Left renal cortex interstitium (tissue), 4 donors: ENCODE data around the gene NSUN6. TPM values are rescaled to one million over a fixed set of nuclear protein-coding genes. Genes with fewer than 3 reads are reported as not detected.

Source experiments
- DNase-seq, 4 donors: peaks; one replicate each; pipeline ENCODE4 v3.0.0-alpha.2; 2013; ENCODE audit warnings: low read depth in 4 of 4, low spot score in 2 of 4, missing footprints in 1 of 4
- polyA plus RNA-seq, 4 donors: library from polyadenylated mRNA; unstranded; fragments of 120-200 nt; gene quantifications; one replicate each; pipeline ENCODE4 v1.2.1, GENCODE V29; 2013; ENCODE audit not compliant: insufficient read length in 4 of 4

Gene NSUN6
- polyA plus RNA-seq, 4 donors, result 16.9 to 41.6 (median 29.6) TPM

- no peak for DNase-seq
Measured at GRCh38 chr10:18565006-18565405, 86.4 kb downstream of the NSUN6 start.

- no peak for DNase-seq
Measured at GRCh38 chr10:18563003-18563726, 88.2 kb downstream of the NSUN6 start.

DNA sequence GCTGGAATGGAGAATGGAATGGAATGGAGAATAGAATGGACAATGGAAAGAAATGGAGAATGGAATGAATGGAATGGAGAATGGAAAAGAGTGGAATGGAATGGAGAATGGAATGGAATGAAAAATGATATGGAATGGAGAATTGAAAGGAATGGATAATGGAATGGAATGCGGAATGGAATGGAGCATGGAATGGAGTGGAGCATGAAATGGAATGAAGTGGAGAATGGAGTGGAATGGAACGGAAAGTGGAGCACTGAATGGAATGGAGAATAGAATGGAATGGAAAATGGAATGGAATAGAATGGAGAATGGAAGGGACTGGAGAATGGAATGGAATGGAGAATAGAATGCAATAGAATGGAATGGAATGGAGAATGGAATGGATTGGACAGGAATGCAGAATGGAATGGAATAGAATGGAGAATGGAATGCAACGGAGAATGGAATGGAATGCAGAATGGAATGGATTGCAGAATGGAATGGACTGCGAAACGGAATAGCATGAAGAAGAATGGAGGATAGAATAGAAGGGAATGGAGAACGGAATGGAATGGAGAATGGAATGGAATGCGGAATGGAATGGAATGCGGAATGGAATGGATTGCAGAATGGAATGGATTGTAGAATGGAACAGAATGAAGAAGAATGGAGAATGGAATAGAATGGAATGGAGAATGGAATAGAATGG is 89.4 kb downstream of the NSUN6 start:
- DNase-seq, result no peak

DNA sequence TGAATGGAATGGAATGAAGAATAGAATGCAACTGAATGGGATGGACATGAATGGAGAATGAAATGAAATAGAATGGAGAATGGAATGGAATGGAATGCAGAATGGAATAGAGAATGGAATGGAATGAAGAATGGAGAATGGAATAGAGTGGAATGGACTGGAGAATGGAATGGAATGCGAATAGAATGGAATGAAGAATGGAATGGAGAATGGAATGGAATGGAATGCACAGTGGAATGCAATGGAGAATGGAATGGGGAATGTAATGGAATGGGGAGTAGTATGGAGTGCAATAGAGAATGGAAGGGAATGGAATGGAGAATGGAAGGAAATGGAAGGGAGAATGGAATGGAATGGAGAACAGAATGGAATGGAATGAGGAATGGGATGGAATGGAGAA is 93.4 kb downstream of the NSUN6 start:
- DNase-seq, result no peak

GRCh38 chr10:18556522-18557147 is 94.8 kb downstream of the NSUN6 start:
- DNase-seq, result no peak

- DNase-seq, result no peak
Measured at GRCh38 chr10:18554479-18554878, 96.9 kb downstream of the NSUN6 start.

GRCh38 chr10:18551473-18551872 is 99.9 kb downstream of the NSUN6 start:
- DNase-seq, result no peak

DNA sequence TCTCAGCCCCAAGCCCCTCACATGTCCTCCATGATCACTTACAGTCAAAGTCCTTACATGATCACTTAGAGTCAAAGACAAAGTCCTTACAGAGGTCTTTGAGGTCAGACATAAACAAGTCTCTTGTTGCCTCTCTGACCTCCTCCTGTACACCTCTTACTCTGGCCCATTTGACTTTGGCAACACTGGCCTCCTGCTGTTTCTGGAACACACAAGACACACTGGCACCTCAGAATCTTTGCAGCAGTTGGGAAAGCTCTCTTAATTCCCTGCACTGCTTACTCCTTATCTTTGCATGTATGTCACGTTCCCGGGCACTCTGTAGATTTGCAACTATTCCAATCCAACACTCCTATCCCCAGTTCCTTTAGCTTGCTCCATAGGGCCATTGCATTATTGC is 102.3 kb downstream of the NSUN6 start:
- DNase-seq, result no peak

- DNase-seq, result no peak
Measured at GRCh38 chr10:18545621-18546305, 105.6 kb downstream of the NSUN6 start.

- DNase-seq, result no peak
Measured at GRCh38 chr10:18542832-18543231, 108.6 kb downstream of the NSUN6 start.

- no peak for DNase-seq
Measured at GRCh38 chr10:18540195-18540594, 111.2 kb downstream of the NSUN6 start.

DNA sequence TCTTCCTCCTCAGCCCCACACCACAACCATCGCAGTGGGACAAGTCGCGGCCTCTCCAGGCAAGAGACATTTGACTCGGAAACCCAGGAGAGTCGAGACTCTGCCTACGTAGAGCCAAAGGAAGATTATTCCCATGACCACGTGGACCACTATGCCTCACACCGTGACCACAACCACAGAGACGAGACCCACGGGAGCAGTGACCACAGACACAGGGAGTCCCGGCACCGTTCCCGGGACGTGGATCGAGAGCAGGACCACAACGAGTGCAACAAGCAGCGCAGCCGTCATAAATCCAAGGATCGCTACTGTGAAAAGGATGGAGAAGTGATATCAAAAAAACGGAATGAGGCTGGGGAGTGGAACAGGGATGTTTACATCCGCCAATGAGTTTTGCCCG is 112.1 kb downstream of the NSUN6 start:
- no peak for DNase-seq

GRCh38 chr10:18533896-18534295 is 117.5 kb downstream of the NSUN6 start:
- DNase-seq, result peak in 2 of 4 donors; percentile 13 to 34

GRCh38 chr10:18532881-18533535 is 118.4 kb downstream of the NSUN6 start:
- no peak for DNase-seq

DNA sequence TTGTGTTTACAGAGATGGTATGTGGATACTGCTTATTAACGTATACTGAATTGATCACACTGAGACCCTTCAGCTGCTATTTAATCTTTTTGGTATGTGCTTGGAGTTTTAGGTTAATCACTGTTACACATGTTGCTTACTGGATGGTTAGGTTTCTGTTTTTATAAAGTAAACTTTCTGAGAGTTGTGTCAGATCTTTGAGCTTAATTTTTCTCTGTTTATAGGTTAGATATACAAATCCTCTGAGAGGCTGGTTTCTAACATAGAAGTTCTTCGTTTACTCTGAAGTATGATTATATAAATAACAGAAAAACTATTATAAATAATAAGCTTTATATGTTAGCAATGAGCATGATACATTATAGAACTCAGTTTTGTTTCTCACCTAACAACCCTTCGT is 123.1 kb downstream of the NSUN6 start:
- no peak for DNase-seq

DNA sequence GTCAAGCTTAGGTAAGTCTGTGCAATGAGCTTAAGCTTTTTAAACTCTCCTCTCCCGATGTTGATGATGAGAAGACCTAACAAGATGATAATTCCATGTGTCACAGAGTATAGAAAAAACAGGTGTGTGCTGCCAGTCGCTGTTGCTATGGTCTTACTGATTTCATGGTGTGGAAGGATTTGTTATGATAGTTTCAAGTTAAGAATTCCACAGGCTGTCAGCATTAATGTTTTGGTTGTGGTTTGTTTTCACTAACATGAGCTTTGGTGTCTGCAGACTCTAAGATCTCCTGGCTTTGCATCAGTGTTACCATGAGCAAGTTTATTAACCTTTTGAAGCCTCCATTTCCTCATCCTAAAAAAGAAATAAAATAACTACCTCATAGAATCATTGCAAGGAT is 123.7 kb downstream of the NSUN6 start:
- no peak for DNase-seq

- DNase-seq, result no peak
Measured at GRCh38 chr10:18523858-18524257, 127.5 kb downstream of the NSUN6 start.

DNA sequence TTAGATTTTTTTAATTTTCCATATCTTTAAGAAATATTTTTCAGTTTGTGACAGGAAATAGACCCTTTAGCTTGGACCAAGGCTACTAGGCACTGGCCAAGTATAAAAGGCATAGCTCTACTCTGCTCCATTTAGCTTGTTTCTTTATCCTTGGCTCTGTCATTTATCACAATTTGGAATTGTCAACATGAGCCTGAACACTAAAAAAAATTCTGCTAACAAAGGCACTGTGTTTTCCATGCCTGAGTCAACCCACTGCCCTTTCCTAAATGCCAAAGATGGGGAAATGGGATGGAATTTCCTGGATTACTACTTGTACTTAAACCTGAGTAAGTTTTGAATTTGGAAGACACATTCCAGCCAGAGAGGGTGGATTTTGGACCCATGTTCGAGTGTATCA is 128.4 kb downstream of the NSUN6 start:
- DNase-seq, result no peak

GRCh38 chr10:18516851-18517250 is 134.5 kb downstream of the NSUN6 start:
- DNase-seq, result no peak

DNA sequence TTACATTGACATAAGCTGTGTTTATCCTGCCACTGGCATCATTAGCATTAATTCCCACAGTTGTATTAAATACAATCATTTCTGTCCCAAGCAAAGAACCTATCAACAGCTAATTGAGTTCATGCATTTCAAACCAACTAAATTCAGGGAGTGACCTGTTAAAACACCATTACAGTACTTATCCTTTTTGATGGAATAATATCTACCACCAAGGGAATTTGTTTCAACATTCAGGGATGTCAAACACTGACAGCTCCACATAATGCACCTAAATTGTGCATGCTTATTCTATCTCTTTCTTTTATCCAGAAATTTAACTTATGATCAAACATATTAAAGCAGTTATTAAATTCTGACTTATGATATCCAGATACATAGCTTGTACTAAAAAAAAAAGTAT is 136.8 kb downstream of the NSUN6 start:
- no peak for DNase-seq

- no peak for DNase-seq
Measured at GRCh38 chr10:18508587-18508986, 142.8 kb downstream of the NSUN6 start.
